OCI-LY3 (cell line): ENCODE measurements around the gene ASTN2.

ENCODE experiments used
- CTCF ChIP-seq: fragments of 200-600, 300-600 bp; sonication (generic); IDR thresholded peaks from 2 replicates; pipeline ENCODE4 v1.5.1; 2014; ENCODE audit warnings: antibody characterized with exemption, low read length, low read depth
- EZH2phosphoT487 ChIP-seq: fragments of 200-600 bp; shearing (Covaris generic); IDR thresholded peaks from 2 replicates; pipeline ENCODE4 v1.6.1; 2018; ENCODE audit warnings: antibody characterized with exemption, mixed run types, low read depth

GRCh38 chr9:116673375-116673774 lies 741.5 kb downstream of the ASTN2 start:
- TF ChIP-seq CTCF (no peak), EZH2phosphoT487 (no peak)
